Esophagus squamous epithelium (tissue), 4 donors: ENCODE data around the gene APBB1IP.

Experiments used
- CTCF ChIP-seq, 6 experiments: fragments of 450-650 bp in 4 of 6; fragments of 200-600 bp in 2 of 6; sonication (generic) in 2 of 6; IDR thresholded peaks; one replicate each; pipeline ENCODE4 v1.5.1; 2016 to 2019; ENCODE audit warnings: antibody characterized with exemption in 6 of 6, mild to moderate bottlenecking in 4 of 6, moderate library complexity in 4 of 6
- POLR2A ChIP-seq, 4 donors: fragments of 450-650 bp; IDR thresholded peaks; one replicate each; pipeline ENCODE4 v1.6.1; 2017; ENCODE audit warnings: antibody characterized with exemption in 4 of 4, mild to moderate bottlenecking in 4 of 4, moderate library complexity in 3 of 4

GRCh38 chr10:26475386-26475785 lies 37.2 kb downstream of the APBB1IP start:
- no peak for TF ChIP-seq POLR2A (IDR thresholded peaks at IDR 0.05)
- no peak for TF ChIP-seq CTCF (IDR thresholded peaks at IDR 0.05)
